ENCODE data around the gene BRSK1.

The BRSK1 gene

GRCh38 chr19:55287361-55288079, 3.7 kb downstream of the BRSK1 start:
- no peak for DNase-seq (ENCODE audit: low read depth, low spot score)
- Histone ChIP-seq H3K9me3 (ENCODE audit: insufficient read depth, low read length) (no peaks in the 10 kb centered on the region), H3K9ac (ENCODE audit: insufficient read length, low read depth) (no peak overlapping the region), H3K4me3 (ENCODE audit: insufficient read length, low read depth) (no peak overlapping the region), H3K27me3 (ENCODE audit: insufficient read depth, insufficient read length) (no peaks in the 10 kb centered on the region), H3K4me1 (ENCODE audit: insufficient read depth, insufficient read length) (peaks cover 4% of the 10 kb centered on the region), H3K36me3 (ENCODE audit: insufficient read depth, insufficient read length, low read length) (peaks cover 30% of the 10 kb centered on the region)
- TF ChIP-seq ZNF274 (IDR thresholded peaks at IDR 0.05; ENCODE audit: low read depth, low read length), result no peak
- TF ChIP-seq YY1 (IDR thresholded peaks at IDR 0.05; ENCODE audit: insufficient read depth, insufficient read length), result no peak
- TF ChIP-seq SUZ12 (IDR thresholded peaks at IDR 0.05; ENCODE audit: extremely low read depth, insufficient read depth, insufficient read length), result no peak

GRCh38 chr19:55289117-55289796, 5.5 kb downstream of the BRSK1 start:
- Histone ChIP-seq H3K9ac (ENCODE audit: insufficient read length, low read depth) (no peak overlapping the region), H3K4me1 (ENCODE audit: insufficient read depth, insufficient read length) (peaks cover 4% of the 10 kb centered on the region), H3K4me3 (ENCODE audit: insufficient read length, low read depth) (no peak overlapping the region), H3K27me3 (ENCODE audit: insufficient read depth, insufficient read length) (no peaks in the 10 kb centered on the region), H3K36me3 (ENCODE audit: insufficient read depth, insufficient read length, low read length) (peaks cover 38% of the 10 kb centered on the region), H3K9me3 (ENCODE audit: insufficient read depth, low read length) (no peaks in the 10 kb centered on the region)
- DNase-seq (ENCODE audit: low read depth, low spot score), result no peak
- TF ChIP-seq YY1 (IDR thresholded peaks at IDR 0.05; ENCODE audit: insufficient read depth, insufficient read length) (no peak), SUZ12 (IDR thresholded peaks at IDR 0.05; ENCODE audit: extremely low read depth, insufficient read depth, insufficient read length) (no peak), ZNF274 (IDR thresholded peaks at IDR 0.05; ENCODE audit: low read depth, low read length) (no peak)

GRCh38 chr19:55297267-55297666, 13.5 kb downstream of the BRSK1 start:
- no peak overlapping the region for H3K4me3 ChIP-seq (ENCODE audit: insufficient read length, low read depth)
- no peak for DNase-seq (ENCODE audit: low read depth, low spot score)
- H3K9ac ChIP-seq (ENCODE audit: insufficient read length, low read depth), result no peak overlapping the region
- H3K9me3 ChIP-seq (ENCODE audit: insufficient read depth, low read length), result no peaks in the 10 kb centered on the region
- TF ChIP-seq SUZ12 (IDR thresholded peaks at IDR 0.05; ENCODE audit: extremely low read depth, insufficient read depth, insufficient read length) (no peak), YY1 (IDR thresholded peaks at IDR 0.05; ENCODE audit: insufficient read depth, insufficient read length) (no peak), ZNF274 (IDR thresholded peaks at IDR 0.05; ENCODE audit: low read depth, low read length) (no peak)
- peaks cover 33% of the 10 kb centered on the region for H3K36me3 ChIP-seq (ENCODE audit: insufficient read depth, insufficient read length, low read length)
- H3K4me1 ChIP-seq (ENCODE audit: insufficient read depth, insufficient read length), result peaks cover 8% of the 10 kb centered on the region
- H3K27me3 ChIP-seq (ENCODE audit: insufficient read depth, insufficient read length), result no peaks in the 10 kb centered on the region

DNA sequence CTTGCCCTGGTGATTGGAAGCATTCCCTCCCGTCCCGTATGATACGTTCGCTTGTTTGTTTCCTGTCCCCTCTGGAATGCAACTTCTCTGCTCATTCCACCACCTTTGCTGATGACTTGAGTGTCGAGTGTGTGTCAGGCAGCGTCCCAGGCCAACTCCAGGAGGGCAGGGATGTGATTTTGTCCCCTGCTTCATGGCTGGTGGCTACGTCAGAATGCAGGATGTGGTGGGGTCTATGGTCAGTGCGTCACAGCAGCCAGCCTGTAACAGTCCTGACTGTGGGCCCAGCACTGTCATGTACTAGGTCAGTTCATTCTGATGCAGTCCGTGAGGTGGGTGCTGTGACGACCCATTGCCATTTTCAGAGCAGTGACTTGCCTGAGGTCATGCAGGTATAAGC, 16.2 kb downstream of the BRSK1 start:
- Histone ChIP-seq H3K27me3 (ENCODE audit: insufficient read depth, insufficient read length) (no peaks in the 10 kb centered on the region), H3K4me1 (ENCODE audit: insufficient read depth, insufficient read length) (peaks cover 8% of the 10 kb centered on the region), H3K9me3 (ENCODE audit: insufficient read depth, low read length) (no peaks in the 10 kb centered on the region), H3K4me3 (ENCODE audit: insufficient read length, low read depth) (no peak overlapping the region), H3K36me3 (ENCODE audit: insufficient read depth, insufficient read length, low read length) (peaks cover 46% of the 10 kb centered on the region), H3K9ac (ENCODE audit: insufficient read length, low read depth) (no peak overlapping the region)
- DNase-seq (ENCODE audit: low read depth, low spot score), result no peak
- TF ChIP-seq ZNF274 (IDR thresholded peaks at IDR 0.05; ENCODE audit: low read depth, low read length), result no peak
- TF ChIP-seq YY1 (IDR thresholded peaks at IDR 0.05; ENCODE audit: insufficient read depth, insufficient read length), result no peak
- no peak for TF ChIP-seq SUZ12 (IDR thresholded peaks at IDR 0.05; ENCODE audit: extremely low read depth, insufficient read depth, insufficient read length)

GRCh38 chr19:55300886-55301458, 17.2 kb downstream of the BRSK1 start:
- no peak for TF ChIP-seq ZNF274 (IDR thresholded peaks at IDR 0.05; ENCODE audit: low read depth, low read length)
- TF ChIP-seq YY1 (IDR thresholded peaks at IDR 0.05; ENCODE audit: insufficient read depth, insufficient read length), result no peak
- TF ChIP-seq SUZ12 (IDR thresholded peaks at IDR 0.05; ENCODE audit: extremely low read depth, insufficient read depth, insufficient read length), result no peak
- Histone ChIP-seq H3K27me3 (ENCODE audit: insufficient read depth, insufficient read length) (no peaks in the 10 kb centered on the region), H3K36me3 (ENCODE audit: insufficient read depth, insufficient read length, low read length) (peaks cover 50% of the 10 kb centered on the region), H3K4me1 (ENCODE audit: insufficient read depth, insufficient read length) (peaks cover 8% of the 10 kb centered on the region), H3K9ac (ENCODE audit: insufficient read length, low read depth) (peak overlapping the region; percentile 39), H3K4me3 (ENCODE audit: insufficient read length, low read depth) (no peak overlapping the region), H3K9me3 (ENCODE audit: insufficient read depth, low read length) (no peaks in the 10 kb centered on the region)
- no peak for DNase-seq (ENCODE audit: low read depth, low spot score)

DNA sequence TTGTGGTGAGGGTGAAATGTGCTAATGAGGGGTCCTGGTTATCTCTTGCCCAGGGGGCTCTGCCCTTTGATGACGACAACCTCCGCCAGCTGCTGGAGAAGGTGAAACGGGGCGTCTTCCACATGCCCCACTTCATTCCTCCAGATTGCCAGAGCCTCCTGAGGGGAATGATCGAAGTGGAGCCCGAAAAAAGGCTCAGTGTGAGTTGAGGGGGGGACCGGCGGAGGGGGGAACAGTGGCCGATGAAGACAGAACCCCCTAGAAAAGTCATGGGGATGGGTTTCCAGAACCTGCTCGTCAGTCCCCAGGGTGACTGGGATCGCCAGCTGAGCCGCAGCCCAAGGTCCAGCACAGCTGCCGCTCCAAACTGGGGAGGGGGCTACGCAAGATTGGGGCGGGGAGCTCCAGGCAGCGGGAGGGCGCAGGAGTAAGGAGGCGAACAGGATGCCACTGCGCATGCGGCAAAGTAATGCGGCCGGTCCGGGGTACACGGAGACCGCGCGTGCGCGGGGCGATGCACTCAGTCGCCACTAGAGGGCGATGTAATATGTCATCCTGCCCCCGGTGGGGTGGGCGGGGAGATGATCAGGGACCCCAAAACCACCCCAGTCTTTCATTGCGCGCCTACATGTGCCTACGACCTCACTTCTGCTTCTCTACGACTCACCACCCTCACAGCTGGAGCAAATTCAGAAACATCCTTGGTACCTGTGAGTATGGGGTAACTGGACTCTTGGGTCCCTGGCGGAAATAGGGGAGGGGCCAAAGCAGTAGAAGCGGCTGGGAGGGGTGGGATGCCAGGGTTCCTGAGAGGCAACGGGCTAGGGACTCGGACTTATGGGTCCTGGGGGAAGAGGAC, 17.9 kb downstream of the BRSK1 start:
- TF ChIP-seq ZNF274 (IDR thresholded peaks at IDR 0.05; ENCODE audit: low read depth, low read length) (no peak), YY1 (IDR thresholded peaks at IDR 0.05; ENCODE audit: insufficient read depth, insufficient read length) (no peak), SUZ12 (IDR thresholded peaks at IDR 0.05; ENCODE audit: extremely low read depth, insufficient read depth, insufficient read length) (no peak)
- H3K4me3 ChIP-seq (ENCODE audit: insufficient read length, low read depth), result no peak overlapping the region
- peak; percentile 36 for DNase-seq (ENCODE audit: low read depth, low spot score)
- H3K9ac ChIP-seq (ENCODE audit: insufficient read length, low read depth), result peak overlapping the region; percentile 39
- H3K4me1 ChIP-seq (ENCODE audit: insufficient read depth, insufficient read length), result peaks cover 8% of the 10 kb centered on the region
- H3K9me3 ChIP-seq (ENCODE audit: insufficient read depth, low read length), result no peaks in the 10 kb centered on the region
- H3K36me3 ChIP-seq (ENCODE audit: insufficient read depth, insufficient read length, low read length), result peaks cover 54% of the 10 kb centered on the region
- no peaks in the 10 kb centered on the region for H3K27me3 ChIP-seq (ENCODE audit: insufficient read depth, insufficient read length)
